Stimulated activated CD4-positive, alpha-beta T cell treated with anti-CD3 and anti-CD28 coated beads, TNF-alpha, amount 100 ng/mL, for 48 hours (primary cell): Measurements from ENCODE around the gene NLRP7.
"Not testable (repeated sequence)": the region's sequence is repeated elsewhere in the genome, so short reads cannot be mapped to it uniquely, and the experiment has no call there.

Experiments used
- DNase-seq, 3 donors: peaks; one replicate each; pipeline ENCODE4 v3.0.0-alpha.2; 2020; ENCODE audit warnings: low read depth in 3 of 3

Gene NLRP7

GRCh38 chr19:54919646-54920563 lies 27.4 kb downstream of the NLRP7 start:
- DNase-seq = not testable (repeated sequence)

GRCh38 chr19:54918499-54918898 lies 28.8 kb downstream of the NLRP7 start:
- DNase-seq = no peak

- no peak for DNase-seq
These were observed 30.5 kb downstream of the NLRP7 start for GRCh38 chr19:54916822-54917221.

- DNase-seq = not testable (repeated sequence)
These were observed 39.4 kb downstream of the NLRP7 start for GRCh38 chr19:54907899-54908298.

GRCh38 chr19:54906819-54907218 lies 40.5 kb downstream of the NLRP7 start:
- DNase-seq = no peak

GRCh38 chr19:54905803-54906511 lies 41.4 kb downstream of the NLRP7 start, which contains the start of gene NCR1:
NCR1 (plus strand) TSS chr19:54906148; CDS start chr19:54906188, 40 bp downstream.
- DNase-seq = no peak

GRCh38 chr19:54905421-54905802 lies 41.9 kb downstream of the NLRP7 start:
- DNase-seq = no peak

GRCh38 chr19:54904261-54904660 lies 43.1 kb downstream of the NLRP7 start:
- not testable (repeated sequence) for DNase-seq

- DNase-seq = no peak
These were observed 44.0 kb downstream of the NLRP7 start for GRCh38 chr19:54903303-54903702.

GRCh38 chr19:54902061-54902460 lies 45.3 kb downstream of the NLRP7 start:
- DNase-seq = no peak

- not testable (repeated sequence) for DNase-seq
These were observed 46.2 kb downstream of the NLRP7 start for GRCh38 chr19:54901153-54901552.

GRCh38 chr19:54899646-54900045 lies 47.7 kb downstream of the NLRP7 start:
- not testable (repeated sequence) for DNase-seq

- not testable (repeated sequence) for DNase-seq
These were observed 48.6 kb downstream of the NLRP7 start for GRCh38 chr19:54898685-54899084.

GRCh38 chr19:54896036-54896435 lies 51.3 kb downstream of the NLRP7 start:
- DNase-seq = no peak

- not testable (repeated sequence) for DNase-seq
These were observed 53.2 kb downstream of the NLRP7 start for GRCh38 chr19:54894106-54894505.

GRCh38 chr19:54893406-54893805 lies 53.9 kb downstream of the NLRP7 start:
- DNase-seq = no peak

- no peak for DNase-seq
These were observed 57.8 kb downstream of the NLRP7 start for GRCh38 chr19:54889566-54889965.

- no peak for DNase-seq
These were observed 59.1 kb downstream of the NLRP7 start for GRCh38 chr19:54888239-54888638.

GRCh38 chr19:54883228-54883627 lies 64.1 kb downstream of the NLRP7 start:
- DNase-seq = no peak

- no peak for DNase-seq
These were observed 64.6 kb downstream of the NLRP7 start for GRCh38 chr19:54882758-54883157.

- no peak for DNase-seq
These were observed 65.4 kb downstream of the NLRP7 start for GRCh38 chr19:54881884-54882283.

- no peak for DNase-seq
These were observed 69.9 kb downstream of the NLRP7 start for GRCh38 chr19:54877471-54877870.

GRCh38 chr19:54875506-54875905 lies 71.8 kb downstream of the NLRP7 start:
- no peak for DNase-seq
